HepG2 (cell line): ENCODE measurements around the gene AJM1. TPM values are rescaled to one million over a fixed set of nuclear protein-coding genes. Genes with fewer than 3 reads are reported as not detected.

Source experiments
- BATF2 ChIP-seq: sonication (generic); formaldehyde crosslinking; IDR thresholded peaks from 2 replicates; pipeline ENCODE4 v1.8.0; 2022; ENCODE audit warnings: mild to moderate bottlenecking, missing genetic modification reagents, moderate library complexity
- DZIP1 ChIP-seq: sonication (generic); formaldehyde crosslinking; IDR thresholded peaks from 2 replicates; pipeline ENCODE4 v1.5.0; 2020; ENCODE audit warnings: mild to moderate bottlenecking, missing genetic modification reagents
- FOXJ3 ChIP-seq: sonication (generic); formaldehyde crosslinking; IDR thresholded peaks from 2 replicates; pipeline ENCODE4 v1.4.0; 2020; ENCODE audit warnings: missing genetic modification reagents, mild to moderate bottlenecking, borderline replicate concordance
- GATAD1 ChIP-seq: IDR thresholded peaks from 2 replicates; pipeline ENCODE4 v1.6.1; 2016; ENCODE audit warnings: missing genetic modification reagents, missing compliant biosample characterization
- HDAC2 ChIP-seq: sonication (generic); formaldehyde crosslinking; IDR thresholded peaks from 2 replicates; pipeline ENCODE4 v1.4.0; 2020; ENCODE audit warnings: missing genetic modification reagents
- KLF16 ChIP-seq, 2 experiments: sonication (generic) in 1 of 2; formaldehyde crosslinking in 1 of 2; IDR thresholded peaks; 2 replicates each; pipeline versions ENCODE4 v1.6.1 to v1.8.0; 2016 to 2023; ENCODE audit warnings: missing genetic modification reagents in 2 of 2, missing compliant biosample characterization in 1 of 2
- NFYC ChIP-seq: IDR thresholded peaks from 2 replicates; pipeline ENCODE4 v1.6.1; 2016; ENCODE audit warnings: missing genetic modification reagents, missing compliant biosample characterization
- PBX2 ChIP-seq: IDR thresholded peaks from 2 replicates; pipeline ENCODE4 v1.6.1; 2016; ENCODE audit warnings: control low read depth
- THAP9 ChIP-seq: sonication (generic); formaldehyde crosslinking; IDR thresholded peaks from 2 replicates; pipeline ENCODE4; 2020; ENCODE audit warnings: missing genetic modification reagents, mild to moderate bottlenecking, borderline replicate concordance
- ZGPAT ChIP-seq: IDR thresholded peaks from 2 replicates; pipeline ENCODE4 v1.6.1; 2016; ENCODE audit warnings: mild to moderate bottlenecking
- ZNF205 ChIP-seq: IDR thresholded peaks from 2 replicates; pipeline ENCODE4 v1.6.1; 2018; ENCODE audit warnings: missing biosample characterization, missing genetic modification reagents
- ZNF251 ChIP-seq: sonication (generic); formaldehyde crosslinking; IDR thresholded peaks from 2 replicates; pipeline ENCODE4 v1.9.0; 2021; ENCODE audit warnings: mild to moderate bottlenecking, missing genetic modification reagents
- ZNF253 ChIP-seq: sonication (generic); formaldehyde crosslinking; IDR thresholded peaks from 2 replicates; pipeline ENCODE4 v1.8.0; 2022; ENCODE audit warnings: mild to moderate bottlenecking, missing genetic modification reagents, borderline replicate concordance
- ZNF513 ChIP-seq: sonication (generic); formaldehyde crosslinking; conservative IDR thresholded peaks from 2 replicates; pipeline ENCODE4 v1.5.0; 2020; ENCODE audit warnings: missing genetic modification reagents
- ZNF703 ChIP-seq: sonication (generic); formaldehyde crosslinking; IDR thresholded peaks from 2 replicates; pipeline ENCODE4 v1.5.1; 2020; ENCODE audit warnings: missing genetic modification reagents, mild to moderate bottlenecking, moderate library complexity, borderline replicate concordance
- polyA plus RNA-seq, 8 experiments: library from polyadenylated mRNA; depleted of rRNA in 3 of 8; stranded (reverse) in 7 of 8; unstranded in 1 of 8; fragments of >200 nt; fragmentation: Illumina TruSeq in 4 of 8; extraction: Trizol in 4 of 8; gene quantifications; 2 replicates each; pipeline versions ENCODE4 v1.2.1 to v1.2.3, GENCODE V29; 2011 to 2016; ENCODE audit warnings: low read depth in 4 of 8, missing spikeins in 1 of 8, mixed read lengths in 1 of 8; ENCODE audit not compliant: insufficient read depth in 1 of 8
- total RNA-seq, 5 experiments: library from RNA; depleted of rRNA; stranded (reverse); fragments of >200 nt; fragmentation: Illumina TruSeq; extraction: Trizol; gene quantifications; 2 replicates each; pipeline ENCODE4 v1.2.3, GENCODE V29; 2016; ENCODE audit warnings: low read depth in 1 of 5

The AJM1 gene
- total and polyA plus RNA-seq, 2 of the 13 experiments (the other 11 are each of a cell fraction or from before 2014, with no cell fraction given), result 1.1 to 1.2 TPM

GRCh38 chr9:136847826-136848392, 5.6 kb downstream of the AJM1 start (continued):
- TF ChIP-seq ZNF513 (CRISPR knock-in tag) (no peak), ZNF253 (CRISPR knock-in tag) (peak; percentile 53; the same call in 1 of the 2 replicates), ZNF205 (CRISPR knock-in tag) (no peak), HDAC2 (CRISPR knock-in tag) (peak; percentile 23; the same call in 1 of the 2 replicates), ZGPAT (CRISPR knock-in tag) (peak; percentile 66; the same call in 1 of the 2 replicates), THAP9 (CRISPR knock-in tag) (peak; percentile 83), ZNF703 (no peak), FOXJ3 (no peak), GATAD1 (CRISPR knock-in tag) (no peak; the same call in 1 of the 2 replicates), BATF2 (CRISPR knock-in tag) (peak; percentile 91), NFYC (CRISPR knock-in tag) (peak; percentile 48), DZIP1 (CRISPR knock-in tag) (0 out of 2 replicates have a peak, but pooled peaks have one; percentile 23), ZNF251 (CRISPR knock-in tag) (no peak), KLF16 (CRISPR knock-in tag; IDR thresholded peaks at IDR 0.05) (peak; percentile 36 to 68; a peak in 1 of 4 replicates), PBX2 (CRISPR knock-in tag) (no peak)
